Panc1 (cell line): ENCODE results near the gene AUH. TPM values are rescaled to one million over a fixed set of nuclear protein-coding genes. Genes with fewer than 3 reads are reported as not detected.

ENCODE experiments used
- ATAC-seq: fragments of 200-7000 bp; cut with Tn5 transposase; 2 replicates; pipeline ENCODE4 v1.9.1; 2020; ENCODE audit warnings: mild to moderate bottlenecking, moderate library complexity
- BruUV-seq: library from RNA; stranded (reverse); fragments of 400-500 nt; replicated peaks from 2 replicates; lab custom pipeline; 2021; lab: Mats Ljungman, UMichigan
- CTCF ChIA-PET: fragments of 300-600 bp; sonication (Branson Sonifier 250); formaldehyde crosslinking; loops from one replicate; lab custom pipeline; 2022; ENCODE audit warnings: antibody characterized with exemption; lab: Charles Lee
- POLR2A ChIA-PET: fragments of 300-600 bp; sonication (Branson Sonifier 250); formaldehyde crosslinking; loops from one replicate; lab custom pipeline; 2022; ENCODE audit warnings: antibody characterized with exemption; lab: Charles Lee
- DNase-seq: peaks from one replicate; pipeline ENCODE4 v3.0.0-alpha.2; 2010; ENCODE audit warnings: low read depth, low spot score
- H3K27ac ChIP-seq: 2 replicates; pipeline ENCODE4 v1.5.1; 2011; ENCODE audit warnings: mild to moderate bottlenecking, low read length, inconsistent platforms
- H3K27me3 ChIP-seq: fragments of 200-500 bp; sonication (Bioruptor generic); 2 replicates; pipeline ENCODE4 v1.6.0; 2014; ENCODE audit warnings: low read length, inconsistent platforms; ENCODE audit not compliant: control insufficient read depth, insufficient read depth
- H3K36me3 ChIP-seq: fragments of 200-500 bp; sonication (Bioruptor generic); 2 replicates; pipeline ENCODE4 v1.5.1; 2014; ENCODE audit warnings: inconsistent platforms, mild to moderate bottlenecking, low read length, moderate library complexity; ENCODE audit not compliant: control insufficient read depth, insufficient read depth
- H3K4me1 ChIP-seq: 2 replicates; pipeline ENCODE4 v1.5.1; 2011; ENCODE audit warnings: inconsistent platforms, mild to moderate bottlenecking, low read length, moderate library complexity; ENCODE audit not compliant: control insufficient read depth, insufficient read depth
- H3K4me3 ChIP-seq, 2 experiments: 2 replicates each; pipeline ENCODE4 v1.5.1; 2011 to 2012; ENCODE audit warnings: low read depth in 2 of 2, low read length in 2 of 2, mild to moderate bottlenecking in 2 of 2, inconsistent platforms in 1 of 2, moderate library complexity in 1 of 2
- H3K9me3 ChIP-seq: fragments of 200-500 bp; sonication (Bioruptor generic); 2 replicates; pipeline ENCODE4 v1.5.1; 2014; ENCODE audit warnings: low read depth, mild to moderate bottlenecking, inconsistent platforms, low read length, moderate library complexity; ENCODE audit not compliant: control insufficient read depth, insufficient read depth
- POLR2AphosphoS5 ChIP-seq: IDR thresholded peaks from 2 replicates; pipeline ENCODE4 v1.6.1; 2012; ENCODE audit warnings: mild to moderate bottlenecking, low read depth, low read length, moderate library complexity
- SIN3A ChIP-seq: IDR thresholded peaks from 2 replicates; pipeline ENCODE4 v1.6.1; 2012; ENCODE audit warnings: low read depth, mild to moderate bottlenecking, low read length, moderate library complexity, borderline replicate concordance; ENCODE audit not compliant: insufficient read depth
- TCF7L2 ChIP-seq: IDR thresholded peaks from 2 replicates; pipeline ENCODE4 v1.6.1; 2011; ENCODE audit warnings: mild to moderate bottlenecking, low read depth, low read length, inconsistent platforms
- in situ Hi-C: cut with HindIII; loops from 2 replicates; pipeline ENCODE4 v1.10.0; 2016; ENCODE audit warnings: low sequenced_read_pairs, low pct_unique_long_range_greater_than_20kb
- intact Hi-C: fragments of 100-400 bp; cut with micrococcal nuclease; formaldehyde crosslinking; loops from one replicate; pipeline ENCODE4 v1.10.0; 2022; ENCODE audit not compliant: unreplicated experiment
- total RNA-seq: library from RNA; stranded (reverse); gene quantifications from one replicate; pipeline ENCODE4 v1.2.1, GENCODE V29; 2021; ENCODE audit not compliant: unreplicated experiment
- TF ChIP-seq, protein P1 (sequence below), 2 experiments: IDR thresholded peaks; 2 replicates each; pipeline ENCODE4 v1.6.1; 2011 to 2012; ENCODE audit warnings: low read depth in 2 of 2, control low read depth in 1 of 2, low read length in 1 of 2, mild to moderate bottlenecking in 1 of 2, moderate library complexity in 1 of 2; ENCODE audit not compliant: insufficient read depth in 1 of 2
- TF ChIP-seq, protein P2 (sequence below): fragments of 450-650 bp; IDR thresholded peaks from 2 replicates; pipeline ENCODE4 v1.5.1; 2017; ENCODE audit warnings: mild to moderate bottlenecking

The AUH gene
- total RNA-seq, 1 experiment from 2014 or later, result 7.7 TPM

DNA sequence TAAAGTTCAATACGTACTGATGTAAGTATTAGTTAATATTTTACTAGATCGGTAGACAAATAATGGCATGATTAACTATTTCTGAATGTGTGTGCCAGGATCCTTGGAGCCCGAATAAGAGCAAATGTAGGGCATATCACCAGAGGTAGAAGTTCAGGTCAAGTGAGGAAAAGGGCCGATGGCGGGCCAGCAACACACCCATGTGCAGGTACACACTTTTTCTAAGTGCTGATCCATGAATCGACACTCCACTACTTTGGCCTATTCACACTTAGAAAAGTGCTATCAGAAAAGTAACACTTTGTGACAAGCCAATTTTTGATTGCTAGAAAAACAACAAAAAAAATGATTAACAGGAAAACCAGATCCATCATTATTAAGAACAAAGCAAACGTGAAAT, 150.3 kb downstream of the AUH start:
- Histone ChIP-seq H3K4me1 (no peaks in the 10 kb centered on the region), H3K27me3 (no peaks in the 10 kb centered on the region), H3K9me3 (no peaks in the 10 kb centered on the region), H3K4me3 (no peak overlapping the region), H3K27ac (no peak overlapping the region), H3K36me3 (no peaks in the 10 kb centered on the region)
- TF ChIP-seq, protein P1, sequence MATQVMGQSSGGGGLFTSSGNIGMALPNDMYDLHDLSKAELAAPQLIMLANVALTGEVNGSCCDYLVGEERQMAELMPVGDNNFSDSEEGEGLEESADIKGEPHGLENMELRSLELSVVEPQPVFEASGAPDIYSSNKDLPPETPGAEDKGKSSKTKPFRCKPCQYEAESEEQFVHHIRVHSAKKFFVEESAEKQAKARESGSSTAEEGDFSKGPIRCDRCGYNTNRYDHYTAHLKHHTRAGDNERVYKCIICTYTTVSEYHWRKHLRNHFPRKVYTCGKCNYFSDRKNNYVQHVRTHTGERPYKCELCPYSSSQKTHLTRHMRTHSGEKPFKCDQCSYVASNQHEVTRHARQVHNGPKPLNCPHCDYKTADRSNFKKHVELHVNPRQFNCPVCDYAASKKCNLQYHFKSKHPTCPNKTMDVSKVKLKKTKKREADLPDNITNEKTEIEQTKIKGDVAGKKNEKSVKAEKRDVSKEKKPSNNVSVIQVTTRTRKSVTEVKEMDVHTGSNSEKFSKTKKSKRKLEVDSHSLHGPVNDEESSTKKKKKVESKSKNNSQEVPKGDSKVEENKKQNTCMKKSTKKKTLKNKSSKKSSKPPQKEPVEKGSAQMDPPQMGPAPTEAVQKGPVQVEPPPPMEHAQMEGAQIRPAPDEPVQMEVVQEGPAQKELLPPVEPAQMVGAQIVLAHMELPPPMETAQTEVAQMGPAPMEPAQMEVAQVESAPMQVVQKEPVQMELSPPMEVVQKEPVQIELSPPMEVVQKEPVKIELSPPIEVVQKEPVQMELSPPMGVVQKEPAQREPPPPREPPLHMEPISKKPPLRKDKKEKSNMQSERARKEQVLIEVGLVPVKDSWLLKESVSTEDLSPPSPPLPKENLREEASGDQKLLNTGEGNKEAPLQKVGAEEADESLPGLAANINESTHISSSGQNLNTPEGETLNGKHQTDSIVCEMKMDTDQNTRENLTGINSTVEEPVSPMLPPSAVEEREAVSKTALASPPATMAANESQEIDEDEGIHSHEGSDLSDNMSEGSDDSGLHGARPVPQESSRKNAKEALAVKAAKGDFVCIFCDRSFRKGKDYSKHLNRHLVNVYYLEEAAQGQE (IDR thresholded peaks at IDR 0.05; ENCODE audit: insufficient read depth in 1 of 2, low read depth in 2 of 2, low read length in 1 of 2), result no peak
- TF ChIP-seq SIN3A (no peak), TCF7L2 (no peak), POLR2AphosphoS5 (no peak)
- TF ChIP-seq, protein P2, sequence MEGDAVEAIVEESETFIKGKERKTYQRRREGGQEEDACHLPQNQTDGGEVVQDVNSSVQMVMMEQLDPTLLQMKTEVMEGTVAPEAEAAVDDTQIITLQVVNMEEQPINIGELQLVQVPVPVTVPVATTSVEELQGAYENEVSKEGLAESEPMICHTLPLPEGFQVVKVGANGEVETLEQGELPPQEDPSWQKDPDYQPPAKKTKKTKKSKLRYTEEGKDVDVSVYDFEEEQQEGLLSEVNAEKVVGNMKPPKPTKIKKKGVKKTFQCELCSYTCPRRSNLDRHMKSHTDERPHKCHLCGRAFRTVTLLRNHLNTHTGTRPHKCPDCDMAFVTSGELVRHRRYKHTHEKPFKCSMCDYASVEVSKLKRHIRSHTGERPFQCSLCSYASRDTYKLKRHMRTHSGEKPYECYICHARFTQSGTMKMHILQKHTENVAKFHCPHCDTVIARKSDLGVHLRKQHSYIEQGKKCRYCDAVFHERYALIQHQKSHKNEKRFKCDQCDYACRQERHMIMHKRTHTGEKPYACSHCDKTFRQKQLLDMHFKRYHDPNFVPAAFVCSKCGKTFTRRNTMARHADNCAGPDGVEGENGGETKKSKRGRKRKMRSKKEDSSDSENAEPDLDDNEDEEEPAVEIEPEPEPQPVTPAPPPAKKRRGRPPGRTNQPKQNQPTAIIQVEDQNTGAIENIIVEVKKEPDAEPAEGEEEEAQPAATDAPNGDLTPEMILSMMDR, result no peak
- in situ Hi-C loops, result no loop called here
- intact Hi-C loops, result no loop called here
- DNase-seq, result no peak
- no peak for ATAC-seq
- ChIA-PET POLR2A (no interaction called here), CTCF (no interaction called here)
- BruUV-seq, result no TSS peak

DNA sequence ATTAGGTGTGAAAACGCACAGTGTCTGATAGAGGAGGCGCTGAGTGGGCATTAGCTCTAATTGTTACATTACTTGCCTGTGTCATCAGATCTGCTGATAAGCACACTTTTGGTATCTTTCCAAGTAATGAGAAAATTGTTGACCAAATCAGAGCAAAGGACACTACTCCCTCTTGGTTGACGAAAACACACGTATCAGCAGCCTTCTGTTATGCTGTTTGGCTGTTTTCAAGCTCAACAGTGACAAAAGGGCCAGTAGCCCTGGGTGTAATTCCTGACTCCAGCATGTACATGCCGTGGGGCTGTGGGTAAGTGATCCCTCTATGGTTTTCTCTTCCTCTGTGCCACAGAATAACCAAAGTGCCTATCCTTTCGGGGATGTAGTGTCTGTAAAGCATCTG, 151.4 kb downstream of the AUH start:
- no peaks in the 10 kb centered on the region for H3K36me3 ChIP-seq
- no peaks in the 10 kb centered on the region for H3K27me3 ChIP-seq
- no peaks in the 10 kb centered on the region for H3K9me3 ChIP-seq
- TF ChIP-seq, protein P1 (IDR thresholded peaks at IDR 0.05; ENCODE audit: insufficient read depth in 1 of 2, low read depth in 2 of 2, low read length in 1 of 2), result no peak
- no peak for TF ChIP-seq SIN3A
- TF ChIP-seq, protein P2, result no peak
- TF ChIP-seq TCF7L2, result no peak
- TF ChIP-seq POLR2AphosphoS5, result no peak
- H3K27ac ChIP-seq, result no peak overlapping the region
- no peak overlapping the region for H3K4me3 ChIP-seq
- intact Hi-C loops (no loop called here), in situ Hi-C loops (no loop called here)
- POLR2A ChIA-PET, result no interaction called here
- CTCF ChIA-PET, result no interaction called here
- BruUV-seq, result no TSS peak
- DNase-seq (no peak), ATAC-seq (no peak)
- no peaks in the 10 kb centered on the region for H3K4me1 ChIP-seq
